Fibroblast of lung (primary cell): ENCODE measurements around the gene ZNF493.

ENCODE experiments used
- EZH2 ChIP-seq: IDR thresholded peaks from 2 replicates; pipeline ENCODE4 v1.5.1; 2012; ENCODE audit warnings: low read length, control low read depth, mild to moderate bottlenecking; ENCODE audit errors: missing control alignments
- TF ChIP-seq, protein P1 (sequence below), 2 donors: IDR thresholded peaks in 1 of 2; conservative IDR thresholded peaks in 1 of 2; 1 replicate in 1 of 2; 2 replicates in 1 of 2; pipeline ENCODE4 v1.5.1; 2011 to 2012; ENCODE audit warnings: low read length in 2 of 2, control low read depth in 1 of 2, inconsistent platforms in 1 of 2, low read depth in 1 of 2, mild to moderate bottlenecking in 1 of 2

- TF ChIP-seq, protein P1, sequence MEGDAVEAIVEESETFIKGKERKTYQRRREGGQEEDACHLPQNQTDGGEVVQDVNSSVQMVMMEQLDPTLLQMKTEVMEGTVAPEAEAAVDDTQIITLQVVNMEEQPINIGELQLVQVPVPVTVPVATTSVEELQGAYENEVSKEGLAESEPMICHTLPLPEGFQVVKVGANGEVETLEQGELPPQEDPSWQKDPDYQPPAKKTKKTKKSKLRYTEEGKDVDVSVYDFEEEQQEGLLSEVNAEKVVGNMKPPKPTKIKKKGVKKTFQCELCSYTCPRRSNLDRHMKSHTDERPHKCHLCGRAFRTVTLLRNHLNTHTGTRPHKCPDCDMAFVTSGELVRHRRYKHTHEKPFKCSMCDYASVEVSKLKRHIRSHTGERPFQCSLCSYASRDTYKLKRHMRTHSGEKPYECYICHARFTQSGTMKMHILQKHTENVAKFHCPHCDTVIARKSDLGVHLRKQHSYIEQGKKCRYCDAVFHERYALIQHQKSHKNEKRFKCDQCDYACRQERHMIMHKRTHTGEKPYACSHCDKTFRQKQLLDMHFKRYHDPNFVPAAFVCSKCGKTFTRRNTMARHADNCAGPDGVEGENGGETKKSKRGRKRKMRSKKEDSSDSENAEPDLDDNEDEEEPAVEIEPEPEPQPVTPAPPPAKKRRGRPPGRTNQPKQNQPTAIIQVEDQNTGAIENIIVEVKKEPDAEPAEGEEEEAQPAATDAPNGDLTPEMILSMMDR (conservative IDR thresholded peaks at IDR 0.05 in 1 of 2, IDR thresholded peaks at IDR 0.05 in 1 of 2; ENCODE audit: low read depth in 1 of 2, low read length in 2 of 2), result no peak
- TF ChIP-seq EZH2, result no peak
These were observed 34.6 kb upstream of the ZNF493 start for GRCh38 chr19:21362291-21362690.
